SK-N-MC (cell line): ENCODE measurements around the gene ASCC1.

Experiments used
- EZH2 ChIP-seq: fragments of 200-600 bp; sonication (generic); IDR thresholded peaks from one replicate; pipeline ENCODE4 v1.6.1; 2017; ENCODE audit warnings: antibody characterized with exemption
- FOXP2 ChIP-seq: optimal IDR thresholded peaks from 2 replicates; pipeline ENCODE3; 2011; ENCODE audit warnings: mild to moderate bottlenecking, moderate library complexity; ENCODE audit not compliant: insufficient read depth; ENCODE audit errors: extremely low read length, control extremely low read depth
- POLR2AphosphoS5 ChIP-seq: IDR thresholded peaks from 2 replicates; pipeline ENCODE4 v1.6.1; 2012; ENCODE audit warnings: mild to moderate bottlenecking, low read depth, low read length, borderline replicate concordance

DNA sequence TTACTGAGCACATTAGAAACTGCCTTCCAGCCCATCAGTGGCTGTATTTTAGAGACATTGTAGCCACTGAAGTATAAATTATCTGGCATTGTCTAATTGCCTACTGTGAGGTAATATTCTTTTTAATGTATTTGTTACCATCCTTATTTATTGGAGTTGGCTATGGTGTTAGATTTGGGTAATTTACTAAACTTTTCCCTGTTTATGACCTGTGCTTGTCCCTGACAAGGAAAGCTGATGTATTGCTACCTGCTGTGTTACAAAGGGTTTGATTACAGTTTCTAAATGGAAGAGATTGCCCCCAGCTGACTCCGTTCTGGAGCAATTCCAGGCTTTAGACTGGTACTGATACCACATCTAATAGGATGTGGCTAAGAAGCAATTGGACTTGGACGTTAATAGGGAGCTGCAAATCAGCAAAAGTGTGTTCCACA is 12.3 kb upstream of the ASCC1 start:
- TF ChIP-seq FOXP2 (no peak), POLR2AphosphoS5 (no peak), EZH2 (no peak)
